Heart left ventricle (tissue), 16 donors: ENCODE data around the gene SSBP2. TPM values are rescaled to one million over a fixed set of nuclear protein-coding genes. Genes with fewer than 3 reads are reported as not detected.

ENCODE experiments used
- ATAC-seq, 4 donors: fragments of 200-7000 bp; cut with Tn5 transposase; one replicate each; pipeline ENCODE4 v1.9.1; 2020 to 2022; ENCODE audit warnings: moderate library complexity in 4 of 4, mild to moderate bottlenecking in 3 of 4, moderate number of reproducible peaks in 1 of 4
- DNase-seq, 5 donors: peaks; one replicate each; pipeline ENCODE4 v3.0.0-alpha.2; 2020
- H3K27ac ChIP-seq, 12 donors: fragments of 200-600 bp; sonication (generic) in 4 of 12; one replicate each; pipeline versions ENCODE4 v1.5.0 to v1.8.0; 2016 to 2022; ENCODE audit warnings: mild to moderate bottlenecking in 2 of 12
- H3K27me3 ChIP-seq, 9 donors: fragments of 200-600 bp; sonication (generic) in 2 of 9; one replicate each; pipeline versions ENCODE4 v1.5.1 to v1.8.0; 2016 to 2022; ENCODE audit warnings: mild to moderate bottlenecking in 3 of 9
- H3K36me3 ChIP-seq, 9 donors: fragments of 200-600 bp; sonication (generic) in 2 of 9; one replicate each; pipeline versions ENCODE4 v1.5.0 to v1.8.0; 2018 to 2022; ENCODE audit warnings: mild to moderate bottlenecking in 2 of 9
- H3K4me1 ChIP-seq, 12 donors: fragments of 200-600 bp; sonication (generic) in 4 of 12; one replicate each; pipeline versions ENCODE4 v1.5.0 to v1.8.0; 2016 to 2022; ENCODE audit warnings: mild to moderate bottlenecking in 3 of 12
- H3K4me3 ChIP-seq, 12 donors: fragments of 200-600 bp; sonication (generic) in 4 of 12; one replicate each; pipeline versions ENCODE4 v1.5.0 to v1.8.0; 2017 to 2022; ENCODE audit warnings: mild to moderate bottlenecking in 9 of 12, moderate library complexity in 4 of 12
- H3K9me3 ChIP-seq, 12 donors: fragments of 200-600 bp; sonication (generic) in 4 of 12; one replicate each; pipeline versions ENCODE4 v1.5.0 to v1.8.0; 2016 to 2022; ENCODE audit warnings: mild to moderate bottlenecking in 1 of 12
- CTCF ChIP-seq, 12 donors: fragments of 200-600 bp; sonication (generic) in 4 of 12; IDR thresholded peaks; one replicate each; pipeline versions ENCODE4 v1.5.0 to v1.8.0; 2018 to 2022; ENCODE audit warnings: antibody characterized with exemption in 12 of 12, mild to moderate bottlenecking in 5 of 12
- POLR2A ChIP-seq, 2 donors: fragments of 450-650 bp; IDR thresholded peaks; one replicate each; pipeline ENCODE4 v1.6.1; 2017; ENCODE audit warnings: antibody characterized with exemption in 2 of 2, mild to moderate bottlenecking in 2 of 2, moderate library complexity in 2 of 2
- WGBS, 4 donors: extraction: QIAGEN DNeasy Blood & Tissue Kit in 2 of 4; methylation state at CpG; one replicate each; pipeline versions ENCODE4 v1.1.5 to v1.1.7; 2013 to 2018; 5-methylcytosine and 5-hydroxymethylcytosine counted together
- intact Hi-C, 10 donors: fragments of 100-400 bp; cut with DNase I; formaldehyde crosslinking; loops; one replicate each; pipeline versions ENCODE4 v1.11.1 to v1.14.2; 2022
- polyA plus RNA-seq, 2 donors: library from polyadenylated mRNA; stranded (reverse); fragments of 200-250 nt; gene quantifications; one replicate each; pipeline ENCODE4 v1.2.3, GENCODE V29; 2013
- total RNA-seq, 9 donors: library from RNA; depleted of rRNA in 2 of 9; stranded (reverse); fragments of >200 nt in 2 of 9; fragmentation: NEBNext Ultra II Directional in 3 of 9; extraction: Animal tissue kit (Norgen Biotek cat#: 25700) in 3 of 9; gene quantifications; one replicate each; pipeline versions ENCODE4 v1.1.0 to v1.2.4, GENCODE V29; 2016 to 2023
- donor health status: ischemic (EF 13 %, LVEDD 7.1; RV severe dilation, severe dysfunction).
- donor health status: healthy with polysubstance abuse.
- donor health status: DM: no; HTN: yes; CAD: no.
- donor health status: DM: no; HTN: no; CAD: no.
- donor health status: ischemic (EF 25% LVEDD 6.9; RV normal size, moderate dysfunction).
- donor health status: ischemic (EF 25% LVEDD 5.7; RV mildly dilated, moderate dysfunction).
- donor health status: healthy.
- donor health status: DM: yes; HTN: yes; CAD: no.
- donor health status: ischemic (EF 35%, LVEDD 5.7; RV mildly dilated, moderate dysfunction).
- donor health status: nonischemic (EF 11% LVEDD 7.7; RV severe dilation, severe dysfunction).
- donor health status: DM: yes; HTN: yes; CAD: no.
- donor health status: PGD.
- donor health status: ischemic (EF 29% LVEDD 5.4; RV normal size, mild dysfunction).
- donor health status: nonischemic (EF 23%, LVEDD 6.1; RV moderate dilation, normal function).

The SSBP2 gene
- total and polyA plus RNA-seq, 11 donors = 25.6 to 98.1 (median 50.7) TPM

- H3K36me3 ChIP-seq = peaks cover 0 to under 1% (median 0%) of the 10 kb centered on the region in 9 donors
- H3K27ac ChIP-seq = no peak overlapping the region
- no peak for TF ChIP-seq POLR2A (IDR thresholded peaks at IDR 0.05)
- TF ChIP-seq CTCF (IDR thresholded peaks at IDR 0.05) = no peak
- ATAC-seq = no peak
- no peak for DNase-seq
- no peaks in the 10 kb centered on the region for H3K27me3 ChIP-seq
- peaks cover 0 to 1% (median 0%) of the 10 kb centered on the region in 12 donors for H3K4me1 ChIP-seq
- intact Hi-C loops = no loop called here
- no peaks in the 10 kb centered on the region for H3K9me3 ChIP-seq
- no peak overlapping the region for H3K4me3 ChIP-seq
- WGBS, 4 donors = 17 to 38% (median 29%) methylated on average over 2 of the region's 2 CpGs
These were observed 348.5 kb downstream of the SSBP2 start for GRCh38 chr5:81402192-81402930.

GRCh38 chr5:81401266-81401665 is 349.6 kb downstream of the SSBP2 start:
- TF ChIP-seq POLR2A (IDR thresholded peaks at IDR 0.05) (no peak), CTCF (IDR thresholded peaks at IDR 0.05) (no peak)
- WGBS, 4 donors = 84 to 95% (median 85%) methylated on average over 9 to 11 of the region's 11 CpGs
- no peaks in the 10 kb centered on the region for H3K27me3 ChIP-seq
- DNase-seq (no peak), ATAC-seq (peak in 1 of 4 donors; percentile 43)
- H3K27ac ChIP-seq = no peak overlapping the region
- no peaks in the 10 kb centered on the region for H3K36me3 ChIP-seq
- H3K9me3 ChIP-seq = no peaks in the 10 kb centered on the region
- H3K4me1 ChIP-seq = peaks cover 0 to 5% (median 0%) of the 10 kb centered on the region in 12 donors
- intact Hi-C loops = no loop called here
- H3K4me3 ChIP-seq = no peak overlapping the region

GRCh38 chr5:81400375-81400774 is 350.5 kb downstream of the SSBP2 start:
- H3K27me3 ChIP-seq = peaks cover 0 to 8% (median 0%) of the 10 kb centered on the region in 9 donors
- 59 to 69% (median 63%) methylated on average over 2 of the region's 2 CpGs for WGBS, 4 donors
- no peak for ATAC-seq

More at GRCh38 chr5:81400375-81400774, 350.5 kb downstream of the SSBP2 start:
- Histone ChIP-seq H3K4me1 (peaks cover 0 to 5% (median 0%) of the 10 kb centered on the region in 12 donors), H3K4me3 (no peak overlapping the region), H3K9me3 (peaks cover 0 to 2% (median 0%) of the 10 kb centered on the region in 12 donors), H3K27ac (no peak overlapping the region), H3K36me3 (no peaks in the 10 kb centered on the region)
- no peak for TF ChIP-seq POLR2A (IDR thresholded peaks at IDR 0.05)
- TF ChIP-seq CTCF (IDR thresholded peaks at IDR 0.05) = no peak
- DNase-seq = no peak
- intact Hi-C loops = no loop called here
